ENCODE data around the gene OR7G1. TPM values are rescaled to one million over a fixed set of nuclear protein-coding genes. Genes with fewer than 3 reads are reported as not detected.

Gene OR7G1
- total and polyA plus RNA-seq, 2 of the 8 experiments (the other 6 are each of a cell fraction or from before 2014, with no cell fraction given): not detected

GRCh38 chr19:9128171-9128570 is 12.6 kb upstream of the OR7G1 start (continued):
- TF ChIP-seq CHD7 (IDR thresholded peaks at IDR 0.05; ENCODE audit: insufficient replicate concordance, low read length): no peak

Measured in H1 (cell line).